Fibroblast of upper back skin (primary cell): ENCODE data around the gene GPLD1.
"Not testable (repeated sequence)": the region's sequence is repeated elsewhere in the genome, so short reads cannot be mapped to it uniquely, and the experiment has no call there.

Experiments
- DNase-seq: peaks from one replicate; pipeline ENCODE4 v3.0.0-alpha.2; 2013

Gene GPLD1

DNA sequence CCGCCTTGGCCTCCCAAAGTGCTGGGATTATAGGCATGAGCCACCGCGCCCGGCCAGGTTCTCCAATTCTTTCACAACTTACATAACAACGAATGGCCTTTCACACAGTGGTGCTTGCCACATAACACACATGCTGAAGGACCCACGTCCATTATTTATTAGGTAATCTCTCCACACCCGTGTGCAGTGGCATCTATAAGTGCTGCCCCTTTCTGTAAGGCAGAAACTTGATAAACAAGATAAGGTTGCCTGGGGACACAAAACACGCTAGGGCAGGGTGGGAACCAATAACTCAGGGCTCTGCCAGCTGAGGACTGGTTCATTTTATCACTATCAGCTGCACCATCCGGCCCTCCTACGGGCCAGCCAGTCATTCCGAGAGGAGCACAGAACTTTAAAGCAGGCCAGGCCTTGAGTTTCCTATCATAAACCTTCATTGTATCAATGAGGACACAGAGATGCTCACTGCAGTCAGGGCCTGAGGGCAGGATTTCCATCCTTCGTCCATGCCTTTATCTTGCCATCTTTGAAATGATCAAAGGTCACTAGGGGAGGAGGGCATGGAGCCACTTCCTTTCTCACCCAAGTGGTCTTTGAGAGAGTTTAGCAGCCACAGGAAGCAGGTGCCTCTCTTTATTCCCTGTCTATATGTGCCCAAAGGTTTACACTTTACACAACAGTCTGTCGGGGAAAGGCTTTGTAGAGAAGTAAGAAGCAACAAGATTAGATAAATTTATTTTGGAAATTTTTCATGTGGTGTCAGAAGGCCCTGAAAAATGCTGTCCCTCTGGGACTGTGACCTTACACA is 37.6 kb downstream of the GPLD1 start:
- DNase-seq: no peak

DNA sequence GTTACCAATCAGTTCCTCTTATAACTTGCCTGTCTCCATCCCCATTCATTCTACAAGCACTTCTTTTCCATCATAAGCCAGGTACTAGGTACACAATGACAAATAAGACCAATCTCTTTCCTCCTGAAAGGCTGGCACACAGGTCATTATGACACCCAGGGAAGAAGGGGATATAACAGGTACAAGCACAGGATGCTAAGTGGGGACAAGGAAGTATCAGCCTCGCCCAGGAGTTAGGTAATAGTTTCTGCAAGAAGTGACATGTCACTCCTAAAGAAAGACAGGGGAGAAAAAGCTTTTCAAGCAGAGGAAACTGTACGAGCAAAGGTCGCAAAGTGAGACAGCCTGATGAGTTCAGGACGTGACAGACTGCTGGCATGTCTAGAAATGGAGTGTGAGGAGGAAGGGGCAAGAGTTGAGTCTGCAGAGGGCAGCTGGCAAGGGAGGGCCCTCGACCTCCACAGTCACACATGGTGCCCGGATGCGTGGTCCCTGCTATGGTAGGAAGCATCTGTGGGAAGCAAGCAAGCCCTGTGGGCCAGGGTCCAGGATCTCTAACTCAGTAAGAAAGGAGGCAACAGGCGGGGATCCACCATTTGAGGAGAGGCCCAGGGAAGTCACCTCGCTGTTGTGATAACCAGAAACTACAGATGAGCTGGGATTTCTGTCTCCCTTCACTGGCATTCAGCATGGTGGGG is 40.4 kb downstream of the GPLD1 start:
- no peak for DNase-seq

DNA sequence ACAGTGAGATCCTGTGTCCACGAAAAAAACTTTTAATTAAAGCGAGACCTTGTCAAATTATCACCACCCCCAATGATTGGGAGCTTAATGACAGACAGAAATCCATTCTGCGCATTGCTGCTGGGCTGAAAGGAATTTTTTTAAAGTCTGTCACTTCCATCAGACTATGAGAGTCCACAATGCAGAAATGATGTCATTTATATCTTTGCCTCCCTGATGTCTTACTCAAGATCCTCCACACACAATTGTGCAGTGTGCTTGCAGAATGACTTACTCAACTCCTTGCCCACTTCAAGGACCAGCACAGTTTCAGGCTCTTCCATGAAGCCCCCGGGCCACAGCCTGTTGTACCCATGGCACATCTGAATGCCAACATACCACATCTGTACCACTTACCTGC is 41.0 kb downstream of the GPLD1 start:
- DNase-seq: no peak

GRCh38 chr6:24446670-24447069 is 42.7 kb downstream of the GPLD1 start:
- DNase-seq: no peak

GRCh38 chr6:24445704-24446103 is 43.7 kb downstream of the GPLD1 start:
- no peak for DNase-seq

DNA sequence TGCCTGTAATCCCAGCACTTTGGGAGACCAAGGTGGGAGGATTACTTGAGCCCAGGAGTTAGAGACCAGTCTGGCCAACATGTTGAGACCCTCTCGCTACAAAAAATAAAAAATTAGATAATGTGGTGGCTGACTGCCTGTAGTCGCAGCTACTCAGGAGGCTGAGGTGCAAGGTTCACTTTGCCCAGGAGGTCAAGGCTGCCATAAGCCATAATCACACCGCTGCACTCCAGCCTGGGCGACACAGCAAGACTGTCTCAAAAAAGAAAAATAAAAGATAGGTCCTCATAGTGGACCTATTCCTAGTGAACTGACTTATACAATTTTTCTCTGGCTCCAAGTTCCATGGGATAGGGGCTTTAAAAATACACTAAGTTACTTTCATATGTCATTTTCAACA is 44.8 kb downstream of the GPLD1 start:
- no peak for DNase-seq

DNA sequence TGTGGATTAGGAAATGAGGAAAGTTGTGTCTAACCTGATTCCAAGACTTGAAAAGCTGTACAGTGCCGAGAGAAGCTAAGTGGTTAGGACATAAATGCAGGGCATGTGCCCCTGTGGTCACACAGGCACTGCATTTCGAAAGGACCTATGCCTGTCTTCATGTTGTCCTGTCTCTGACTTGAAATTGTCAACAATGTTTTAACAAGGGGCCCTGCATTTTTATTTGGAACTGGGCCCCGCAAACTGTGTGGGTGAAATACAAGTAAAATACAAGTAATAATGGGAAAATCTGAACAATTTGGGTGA is 47.8 kb downstream of the GPLD1 start:
- no peak for DNase-seq

DNA sequence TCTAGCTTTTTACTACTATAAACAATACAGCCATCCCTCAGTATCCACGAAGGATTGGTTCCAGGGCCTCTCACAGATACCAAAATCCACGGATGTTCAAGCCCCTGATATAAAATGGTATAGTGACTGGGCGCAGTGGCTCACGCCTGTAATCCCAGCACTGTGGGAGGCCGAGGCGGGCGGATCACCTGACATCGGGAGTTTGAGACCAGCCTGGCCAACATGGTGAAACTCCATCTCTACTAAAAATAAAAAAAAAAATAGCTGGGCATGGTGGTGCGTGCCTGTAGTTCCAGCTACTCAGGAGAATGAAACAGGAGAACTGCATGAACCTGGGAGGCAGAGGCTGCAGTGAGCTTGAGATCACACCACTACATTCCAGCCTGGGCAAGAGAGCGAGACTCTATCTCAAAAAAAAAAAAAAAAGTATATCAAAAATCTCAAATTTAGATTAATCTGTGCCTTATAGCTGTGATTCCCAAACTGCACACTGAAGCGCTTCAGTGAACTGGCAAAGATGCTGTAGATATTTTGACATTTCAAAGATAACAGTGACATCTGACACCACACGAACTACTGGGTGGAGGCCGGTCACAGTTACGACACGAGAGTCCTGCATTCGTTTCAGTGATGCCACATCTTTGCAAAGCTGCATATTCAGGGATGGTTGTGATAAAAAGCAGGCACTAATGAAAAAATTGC is 48.3 kb downstream of the GPLD1 start:
- DNase-seq: no peak

DNA sequence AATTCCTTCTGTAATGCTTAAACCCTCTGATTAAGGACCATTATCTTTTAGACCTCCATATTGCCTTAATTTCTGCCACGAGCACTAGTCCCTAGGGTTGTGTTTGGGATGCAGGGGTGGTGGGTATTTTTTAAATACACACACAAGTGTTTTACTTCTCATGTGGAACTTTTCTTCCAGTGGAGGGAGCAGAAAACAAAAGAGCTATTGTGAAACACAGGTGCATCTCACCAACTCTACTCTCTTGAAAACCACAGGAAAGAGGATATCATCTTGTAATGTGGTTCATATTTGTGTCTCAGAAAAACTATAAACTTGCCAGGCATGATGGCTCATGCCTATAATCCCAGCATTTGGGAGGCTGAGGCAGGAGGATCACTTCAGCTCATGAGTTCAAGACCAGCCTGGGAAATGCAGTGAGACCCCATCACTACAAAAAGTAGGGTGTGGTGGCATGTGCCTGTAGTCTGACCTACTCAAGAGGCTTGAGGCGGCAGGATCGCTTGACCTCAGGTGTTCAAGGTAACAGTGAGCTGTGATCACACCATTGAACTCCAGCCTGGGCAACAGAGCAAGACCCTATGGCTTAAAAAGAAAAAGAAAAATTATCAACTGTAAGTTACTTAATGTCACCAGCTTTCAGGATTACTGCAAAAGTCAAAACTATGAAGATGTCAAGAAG is 49.4 kb downstream of the GPLD1 start:
- no peak for DNase-seq

DNA sequence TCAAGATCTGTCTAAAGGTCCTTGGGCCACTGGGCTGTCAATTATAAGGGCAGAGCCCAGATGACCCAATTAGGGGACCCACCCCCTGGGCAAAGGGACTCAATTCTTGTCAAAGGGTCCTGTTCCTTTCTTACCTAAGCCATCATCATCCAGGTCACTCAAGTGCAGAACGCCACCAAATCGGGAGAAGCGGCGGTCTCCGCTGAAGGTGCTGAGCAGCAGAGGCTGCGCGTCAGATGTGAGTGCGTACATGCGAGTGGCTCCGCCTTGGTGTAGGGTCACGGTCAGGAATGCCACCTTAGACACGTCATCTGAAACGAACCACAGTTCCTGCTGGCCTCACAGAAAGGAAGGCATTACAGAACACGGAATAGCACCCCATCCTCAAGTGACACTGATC is 52.4 kb downstream of the GPLD1 start:
- DNase-seq: no peak

DNA sequence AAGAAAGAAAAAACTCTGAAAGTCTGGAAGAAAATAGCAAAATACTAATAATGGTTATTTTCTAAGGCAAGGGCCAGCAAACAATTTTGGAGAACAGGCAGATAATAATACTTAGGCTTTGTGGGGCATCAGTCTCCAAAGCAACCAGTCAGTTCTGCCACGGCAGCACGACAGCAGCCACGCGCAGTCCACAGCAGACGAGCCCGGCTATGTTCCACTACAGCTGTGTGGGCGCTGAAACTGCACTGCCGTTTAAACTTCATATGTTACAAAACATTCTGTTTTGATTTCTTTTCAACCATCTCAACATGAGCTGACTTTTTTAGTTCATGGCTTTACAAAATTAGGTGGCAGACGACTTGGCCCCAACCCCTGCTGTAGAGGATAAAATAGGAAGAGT is 56.8 kb downstream of the GPLD1 start:
- DNase-seq: no peak

GRCh38 chr6:24431045-24431451 is 58.3 kb downstream of the GPLD1 start:
- peak; percentile 49 for DNase-seq

DNA sequence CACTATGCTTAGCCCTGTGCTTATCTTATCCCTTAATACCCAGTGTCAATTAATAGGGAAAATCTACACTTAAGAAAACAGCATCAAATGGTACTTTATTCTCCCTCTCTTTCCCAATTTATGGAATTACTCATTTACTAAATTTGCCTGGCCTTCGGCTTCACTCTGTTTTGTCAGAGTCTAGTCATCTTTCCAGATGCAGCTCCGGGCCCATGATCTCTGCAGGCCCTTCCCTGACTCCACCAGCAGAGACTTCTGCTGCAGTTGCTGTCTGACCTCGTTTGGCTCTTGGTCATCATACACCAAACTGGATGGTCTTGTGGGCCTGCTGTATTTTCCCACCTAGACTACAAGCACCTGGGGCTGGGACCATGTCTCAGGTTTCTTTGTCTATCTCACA is 59.3 kb downstream of the GPLD1 start:
- DNase-seq: no peak

DNA sequence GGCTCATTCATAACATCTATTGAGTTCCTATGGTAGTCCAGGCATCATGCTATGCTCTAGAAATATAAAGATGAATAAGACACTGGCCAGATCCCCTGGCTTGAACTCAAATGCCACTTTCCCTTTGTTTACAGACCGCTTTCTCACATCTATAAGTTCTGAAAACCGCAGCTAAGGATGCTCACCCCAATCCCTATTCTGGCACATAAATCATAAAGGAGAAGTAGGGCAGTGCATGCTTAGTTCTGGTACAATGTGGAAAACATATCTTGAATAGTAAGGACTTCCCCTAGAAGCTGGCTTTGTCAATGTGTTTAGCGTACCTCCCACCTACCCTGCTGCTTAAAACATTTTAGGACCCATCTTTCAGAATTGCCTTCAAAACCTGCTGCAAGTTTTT is 60.2 kb downstream of the GPLD1 start:
- DNase-seq: no peak

GRCh38 chr6:24428615-24429014 is 60.8 kb downstream of the GPLD1 start:
- DNase-seq: peak; percentile 15

GRCh38 chr6:24426729-24427446 is 62.5 kb downstream of the GPLD1 start:
- no peak for DNase-seq

- DNase-seq: no peak
Observed at GRCh38 chr6:24425091-24425490, 64.3 kb downstream of the GPLD1 start.

DNA sequence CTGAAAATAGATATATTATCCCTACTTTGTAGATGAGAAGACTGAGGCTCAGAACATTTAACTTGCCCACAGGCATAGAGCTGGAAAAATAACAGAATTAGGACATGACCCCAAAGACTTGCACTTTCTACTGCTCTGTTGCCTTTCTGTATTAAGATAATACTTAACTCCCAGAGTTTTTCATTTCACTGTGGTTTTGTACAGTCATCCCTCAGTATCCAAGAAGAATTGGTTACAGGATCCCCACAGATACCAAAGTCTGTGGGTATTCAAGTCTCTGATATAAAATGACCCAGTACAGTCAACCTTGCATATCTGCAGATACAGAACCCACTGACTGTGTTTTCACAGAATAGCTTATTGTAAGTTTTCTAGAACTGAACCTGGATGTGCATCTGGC is 69.9 kb downstream of the GPLD1 start:
- no peak for DNase-seq

DNA sequence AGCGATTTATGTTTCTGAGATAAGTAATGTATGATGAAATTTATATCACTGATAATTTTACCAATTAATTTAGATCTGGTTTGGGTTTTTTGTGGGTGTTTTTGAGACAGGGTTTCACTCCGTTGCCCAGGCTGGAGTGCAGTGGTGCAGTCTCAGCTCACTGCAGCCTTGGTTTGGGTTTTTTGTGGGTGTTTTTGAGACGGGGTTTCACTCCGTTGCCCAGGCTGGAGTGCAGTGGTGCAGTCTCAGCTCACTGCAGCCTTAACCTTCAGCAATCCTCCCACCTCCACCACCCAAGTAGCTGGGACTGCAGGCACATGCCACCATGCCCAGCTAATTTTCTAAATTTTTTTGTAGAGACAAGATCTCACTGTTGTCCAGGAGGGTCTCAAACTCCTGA is 73.6 kb downstream of the GPLD1 start:
- DNase-seq: no peak

- not testable (repeated sequence) for DNase-seq
Observed at GRCh38 chr6:24414531-24414930, 74.8 kb downstream of the GPLD1 start.

- no peak for DNase-seq
Observed at GRCh38 chr6:24412294-24412693, 77.1 kb downstream of the GPLD1 start.

DNA sequence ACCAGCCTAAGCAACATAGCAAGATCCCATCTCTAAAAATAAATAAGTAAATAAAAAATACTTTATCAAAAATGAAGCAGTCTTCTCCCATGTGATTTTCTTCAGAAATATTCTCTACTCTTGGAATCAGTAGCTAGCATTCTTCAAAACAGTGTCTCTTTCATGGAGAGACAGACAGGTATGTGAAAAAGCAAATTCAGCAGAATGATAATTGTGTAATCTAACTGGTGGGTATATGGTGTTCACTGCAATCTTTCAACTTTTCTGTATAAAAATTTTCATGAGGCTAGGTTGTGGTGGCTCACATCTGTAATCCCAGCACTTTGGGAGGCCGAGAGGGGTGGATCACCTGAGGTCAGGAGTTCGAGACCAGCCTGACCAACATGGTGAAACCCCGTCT is 78.8 kb downstream of the GPLD1 start:
- no peak for DNase-seq
